Esophagus muscularis mucosa (tissue), 3 donors: ENCODE results near the gene EVC.

Source experiments
- CTCF ChIP-seq, 3 experiments: fragments of 200-600 bp in 2 of 3; fragments of 450-650 bp in 1 of 3; sonication (generic) in 2 of 3; IDR thresholded peaks; one replicate each; pipeline ENCODE4 v1.5.1; 2017 to 2019; ENCODE audit warnings: antibody characterized with exemption in 3 of 3, mild to moderate bottlenecking in 2 of 3, moderate library complexity in 1 of 3
- POLR2AphosphoS5 ChIP-seq, 2 donors: sonication (generic); formaldehyde crosslinking; IDR thresholded peaks; one replicate each; pipeline ENCODE4 v1.6.1; 2017; ENCODE audit warnings: antibody characterized with exemption in 2 of 2

GRCh38 chr4:5691491-5692132 is 19.4 kb upstream of the EVC start:
- TF ChIP-seq POLR2AphosphoS5 (IDR thresholded peaks at IDR 0.05) = no peak
- TF ChIP-seq CTCF (IDR thresholded peaks at IDR 0.05) = no peak
